C1 segment of cervical spinal cord (tissue), 14 donors: ENCODE measurements around the gene UCHL5.

Source experiments
- DNase-seq, 14 donors: peaks; one replicate each; lab custom pipeline; 2025; lab: John Stamatoyannopoulos, UW

The UCHL5 gene

GRCh38 chr1:193059282-193060114, at the start of gene UCHL5, which contains the start of gene RO60:
UCHL5 (minus strand) TSS chr1:193059360; CDS start chr1:193059260, 100 bp downstream.
RO60 (plus strand) TSS chr1:193059612; CDS start chr1:193069055, 9,443 bp downstream.
- DNase-seq: peak; percentile 79 to 98 (median 97)

- no peak for DNase-seq
Observed at GRCh38 chr1:193108471-193108870, 49.3 kb upstream of the UCHL5 start.

GRCh38 chr1:193105821-193106177, 46.6 kb upstream of the UCHL5 start:
- DNase-seq: no peak

- DNase-seq: peak; percentile 59 to 94 (median 85)
Observed at GRCh38 chr1:193104907-193105820, 46.0 kb upstream of the UCHL5 start, which contains the start of gene GLRX2. GLRX2 (minus strand) TSS chr1:193105414; CDS start chr1:193105382, 32 bp downstream.

GRCh38 chr1:193104502-193104906, 45.3 kb upstream of the UCHL5 start:
- DNase-seq: peak in 11 of 14 donors; percentile 21 to 73 (median 49)

GRCh38 chr1:193103759-193104501, 44.8 kb upstream of the UCHL5 start:
- DNase-seq: no peak

- DNase-seq: no peak
Observed at GRCh38 chr1:193102662-193103061, 43.5 kb upstream of the UCHL5 start.

- DNase-seq: no peak
Observed at GRCh38 chr1:193094112-193094511, 35.0 kb upstream of the UCHL5 start.

- no peak for DNase-seq
Observed at GRCh38 chr1:193090865-193091264, 31.7 kb upstream of the UCHL5 start.

GRCh38 chr1:193087893-193088292, 28.7 kb upstream of the UCHL5 start:
- DNase-seq: no peak

GRCh38 chr1:193086342-193086741, 27.2 kb upstream of the UCHL5 start:
- DNase-seq: no peak

- no peak for DNase-seq
Observed at GRCh38 chr1:193085263-193085662, 26.1 kb upstream of the UCHL5 start.

GRCh38 chr1:193083365-193084088, 24.4 kb upstream of the UCHL5 start:
- no peak for DNase-seq

- no peak for DNase-seq
Observed at GRCh38 chr1:193079187-193079586, 20.0 kb upstream of the UCHL5 start.

GRCh38 chr1:193077991-193078390, 18.8 kb upstream of the UCHL5 start:
- no peak for DNase-seq

GRCh38 chr1:193070942-193071341, 11.8 kb upstream of the UCHL5 start:
- no peak for DNase-seq

GRCh38 chr1:193070386-193070753, 11.2 kb upstream of the UCHL5 start:
- DNase-seq: no peak

GRCh38 chr1:193069748-193070385, 10.7 kb upstream of the UCHL5 start:
- no peak for DNase-seq

- no peak for DNase-seq
Observed at GRCh38 chr1:193068013-193068412, 8.9 kb upstream of the UCHL5 start.

GRCh38 chr1:193066606-193067005, 7.4 kb upstream of the UCHL5 start:
- DNase-seq: no peak
